Prostate gland (tissue), 2 donors: ENCODE measurements around the gene GDF7.

ENCODE experiments used
- POLR2A ChIP-seq: fragments of 450-650 bp; IDR thresholded peaks from one replicate; pipeline ENCODE4 v1.6.1; 2016; ENCODE audit warnings: antibody characterized with exemption, mild to moderate bottlenecking
- TF ChIP-seq, protein P1 (sequence below), 4 experiments: fragments of 200-600 bp in 2 of 4; fragments of 450-650 bp in 2 of 4; sonication (generic) in 2 of 4; IDR thresholded peaks; 1 replicate in 3 of 4; 2 replicates in 1 of 4; pipeline ENCODE4 v1.5.1; 2016 to 2019; ENCODE audit warnings: antibody characterized with exemption in 4 of 4, mild to moderate bottlenecking in 2 of 4, moderate library complexity in 2 of 4

DNA sequence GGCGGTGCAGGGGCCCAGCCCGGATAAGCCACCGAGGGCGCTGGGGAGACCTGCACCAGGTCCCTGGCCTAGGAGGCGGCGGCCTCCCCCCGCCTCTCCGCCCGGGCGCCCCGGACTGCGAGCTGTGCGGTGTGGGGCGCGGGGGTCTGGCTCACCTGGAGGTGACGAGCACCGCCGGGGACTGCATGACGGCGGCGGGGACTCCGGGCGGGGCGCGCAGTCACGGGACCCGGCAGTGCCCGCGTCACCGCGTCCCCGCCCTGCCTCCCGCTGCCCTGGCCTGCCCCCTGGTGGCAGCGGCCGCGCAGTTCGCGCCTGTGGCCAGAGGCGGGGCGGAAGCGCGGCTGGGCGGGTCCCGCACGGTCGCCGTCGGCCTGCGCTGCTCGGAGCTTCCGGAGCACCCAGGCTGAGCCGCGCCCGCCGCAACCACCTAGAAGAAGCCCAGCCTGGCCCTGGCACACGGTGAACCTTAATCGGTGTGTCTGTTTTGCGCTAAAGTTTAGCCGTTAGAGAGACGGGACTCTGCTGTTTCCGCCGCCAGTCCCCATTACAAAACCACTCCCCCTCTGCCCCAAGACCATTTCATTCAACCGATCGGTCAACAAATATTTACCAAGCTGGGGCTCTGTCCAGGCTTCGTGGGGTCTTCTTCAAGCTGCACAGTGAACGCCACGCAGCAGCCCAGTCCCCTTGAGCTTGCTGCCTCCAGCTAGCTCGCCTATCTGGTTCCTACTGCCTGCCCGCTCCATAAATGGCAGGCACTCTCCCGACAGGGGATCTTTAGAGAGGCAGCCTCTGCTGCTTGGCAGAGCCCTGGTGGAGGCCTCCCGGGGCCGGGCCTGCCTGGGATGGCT is 15.8 kb upstream of the GDF7 start, which contains the start of gene HS1BP3:
- TF ChIP-seq POLR2A, result peak; percentile 92
- TF ChIP-seq, protein P1, sequence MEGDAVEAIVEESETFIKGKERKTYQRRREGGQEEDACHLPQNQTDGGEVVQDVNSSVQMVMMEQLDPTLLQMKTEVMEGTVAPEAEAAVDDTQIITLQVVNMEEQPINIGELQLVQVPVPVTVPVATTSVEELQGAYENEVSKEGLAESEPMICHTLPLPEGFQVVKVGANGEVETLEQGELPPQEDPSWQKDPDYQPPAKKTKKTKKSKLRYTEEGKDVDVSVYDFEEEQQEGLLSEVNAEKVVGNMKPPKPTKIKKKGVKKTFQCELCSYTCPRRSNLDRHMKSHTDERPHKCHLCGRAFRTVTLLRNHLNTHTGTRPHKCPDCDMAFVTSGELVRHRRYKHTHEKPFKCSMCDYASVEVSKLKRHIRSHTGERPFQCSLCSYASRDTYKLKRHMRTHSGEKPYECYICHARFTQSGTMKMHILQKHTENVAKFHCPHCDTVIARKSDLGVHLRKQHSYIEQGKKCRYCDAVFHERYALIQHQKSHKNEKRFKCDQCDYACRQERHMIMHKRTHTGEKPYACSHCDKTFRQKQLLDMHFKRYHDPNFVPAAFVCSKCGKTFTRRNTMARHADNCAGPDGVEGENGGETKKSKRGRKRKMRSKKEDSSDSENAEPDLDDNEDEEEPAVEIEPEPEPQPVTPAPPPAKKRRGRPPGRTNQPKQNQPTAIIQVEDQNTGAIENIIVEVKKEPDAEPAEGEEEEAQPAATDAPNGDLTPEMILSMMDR (IDR thresholded peaks at IDR 0.05), result peak; percentile 90 to 100 (median 99)
